GM12873 (cell line): ENCODE measurements around the gene SIRT3.
"Not testable (repeated sequence)": the region's sequence is repeated elsewhere in the genome, so short reads cannot be mapped to it uniquely, and the experiment has no call there.

Experiments
- TF ChIP-seq, protein P1 (sequence below): IDR thresholded peaks from 2 replicates; pipeline ENCODE4 v1.5.1; 2012; ENCODE audit warnings: low read depth, mild to moderate bottlenecking, moderate library complexity, low read length, control low read depth; ENCODE audit not compliant: insufficient read depth; ENCODE audit errors: missing control alignments

The SIRT3 gene

DNA sequence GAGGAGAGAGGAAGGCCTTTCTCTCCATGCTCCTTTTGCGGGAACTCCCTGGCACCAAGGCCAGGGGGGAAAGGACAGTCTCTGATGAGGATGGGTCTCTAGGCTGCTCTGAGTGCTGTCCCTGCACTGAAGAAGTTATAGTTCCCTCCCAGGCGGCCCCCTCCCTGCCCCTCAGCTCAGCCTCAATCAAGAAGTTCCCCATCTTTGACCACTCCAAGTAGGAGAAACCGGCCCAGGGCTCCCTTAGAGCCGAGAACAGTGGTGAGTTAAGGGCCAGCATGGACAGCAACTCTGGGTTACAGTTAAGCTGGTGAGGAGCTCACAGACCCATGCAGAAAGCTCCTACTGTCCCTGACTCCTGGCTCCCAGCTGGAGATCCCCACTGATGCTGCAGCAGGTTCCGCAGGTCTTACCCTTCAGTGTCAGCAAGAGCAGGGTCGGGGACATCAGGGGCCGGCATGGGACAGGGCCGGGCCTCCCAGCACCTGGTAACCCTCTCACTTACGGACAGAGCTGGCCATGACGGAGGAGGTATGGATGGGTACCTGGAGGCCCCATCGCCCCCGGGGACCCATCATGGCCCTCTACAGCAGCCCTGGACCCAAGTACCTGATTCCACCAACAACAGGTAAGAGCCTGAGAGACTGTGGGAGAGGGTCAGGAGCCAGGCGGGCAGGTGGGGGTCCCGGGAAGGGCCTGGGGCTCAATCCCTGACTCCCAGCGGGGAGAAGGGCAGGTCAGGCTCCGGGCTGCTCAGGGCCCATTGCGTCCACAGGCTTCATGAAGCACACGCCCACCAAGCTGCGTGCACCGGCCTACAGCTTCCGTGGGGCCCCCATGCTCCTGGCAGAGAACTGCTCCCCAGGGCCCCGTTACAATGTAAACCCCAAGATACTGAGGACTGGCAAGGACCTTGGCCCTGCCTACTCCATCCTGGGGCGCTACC is 39.1 kb downstream of the SIRT3 start:
- TF ChIP-seq, protein P1, sequence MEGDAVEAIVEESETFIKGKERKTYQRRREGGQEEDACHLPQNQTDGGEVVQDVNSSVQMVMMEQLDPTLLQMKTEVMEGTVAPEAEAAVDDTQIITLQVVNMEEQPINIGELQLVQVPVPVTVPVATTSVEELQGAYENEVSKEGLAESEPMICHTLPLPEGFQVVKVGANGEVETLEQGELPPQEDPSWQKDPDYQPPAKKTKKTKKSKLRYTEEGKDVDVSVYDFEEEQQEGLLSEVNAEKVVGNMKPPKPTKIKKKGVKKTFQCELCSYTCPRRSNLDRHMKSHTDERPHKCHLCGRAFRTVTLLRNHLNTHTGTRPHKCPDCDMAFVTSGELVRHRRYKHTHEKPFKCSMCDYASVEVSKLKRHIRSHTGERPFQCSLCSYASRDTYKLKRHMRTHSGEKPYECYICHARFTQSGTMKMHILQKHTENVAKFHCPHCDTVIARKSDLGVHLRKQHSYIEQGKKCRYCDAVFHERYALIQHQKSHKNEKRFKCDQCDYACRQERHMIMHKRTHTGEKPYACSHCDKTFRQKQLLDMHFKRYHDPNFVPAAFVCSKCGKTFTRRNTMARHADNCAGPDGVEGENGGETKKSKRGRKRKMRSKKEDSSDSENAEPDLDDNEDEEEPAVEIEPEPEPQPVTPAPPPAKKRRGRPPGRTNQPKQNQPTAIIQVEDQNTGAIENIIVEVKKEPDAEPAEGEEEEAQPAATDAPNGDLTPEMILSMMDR = no peak

DNA sequence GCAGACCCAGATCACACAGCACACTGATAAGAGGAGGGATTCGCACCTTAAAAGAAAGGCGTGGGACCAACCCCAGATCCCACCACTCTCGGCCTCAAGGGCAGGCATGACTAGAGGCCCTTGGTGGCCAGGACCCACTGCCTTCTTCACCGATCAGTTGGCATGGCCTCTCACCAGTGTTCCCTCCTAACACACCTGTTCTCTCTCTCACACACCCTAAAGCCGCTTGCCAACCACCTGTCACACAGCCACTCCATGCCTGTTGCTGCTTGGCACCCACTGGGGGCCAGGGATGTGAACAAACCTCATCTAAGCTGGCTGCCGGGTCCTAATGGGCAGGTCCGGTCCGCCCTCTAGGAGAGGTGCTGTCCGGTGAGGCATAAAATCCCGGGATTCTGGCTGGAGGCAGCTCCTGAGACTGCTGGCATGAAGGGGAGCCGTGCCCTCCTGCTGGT is 43.4 kb downstream of the SIRT3 start, which contains the start of gene SCGB1C1:
Gene SCGB1C1 (plus strand): TSS at position 405 of the 455 bp plus-strand sequence. CDS start 22 bp downstream, at position 427.
- TF ChIP-seq, protein P1 = not testable (repeated sequence)

DNA sequence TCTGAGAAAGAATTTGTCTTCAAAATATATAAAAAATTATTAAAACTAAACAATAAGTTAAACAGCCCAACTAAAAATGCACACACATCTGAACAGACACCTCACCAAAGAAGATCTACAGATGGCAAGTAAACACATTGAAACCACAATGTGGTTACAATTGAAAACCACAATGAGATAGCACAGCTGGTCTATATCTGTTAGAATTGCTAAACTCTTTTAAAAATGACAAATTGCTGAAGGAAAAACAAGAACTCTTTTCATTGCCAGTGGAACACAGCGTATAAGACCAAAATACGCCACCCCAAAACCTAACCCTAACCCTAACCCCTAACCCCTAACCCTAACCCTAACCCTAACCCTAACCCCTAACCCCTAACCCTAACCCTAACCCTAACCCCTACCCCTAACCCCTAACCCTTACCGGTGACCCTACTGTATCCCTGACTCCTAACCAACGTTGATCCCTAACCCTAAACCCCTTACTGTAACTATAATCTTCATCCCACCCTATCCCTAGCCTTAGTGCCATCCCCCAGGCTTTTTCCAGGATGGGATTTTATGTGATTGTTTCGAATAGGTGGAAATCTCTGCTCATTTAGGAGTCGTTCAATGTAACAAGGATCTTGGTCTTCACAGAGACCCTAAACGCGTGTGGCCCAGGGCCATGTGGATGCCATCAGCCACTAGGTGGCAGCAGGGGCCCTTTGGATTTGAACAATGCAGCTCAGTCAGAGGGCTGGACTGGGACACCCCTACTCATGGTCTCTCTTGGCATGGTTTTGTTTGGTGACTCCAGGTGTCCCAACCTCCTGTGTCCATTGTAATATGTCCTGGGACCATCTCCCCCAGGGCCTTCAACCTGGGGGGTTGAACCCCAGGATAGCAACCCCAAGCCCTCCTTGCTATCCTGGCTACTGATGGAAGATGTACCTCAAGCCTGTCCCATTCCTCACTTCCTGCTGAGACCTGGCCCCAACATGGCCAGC is 44.4 kb downstream of the SIRT3 start:
- TF ChIP-seq, protein P1 = peak; percentile 47

DNA sequence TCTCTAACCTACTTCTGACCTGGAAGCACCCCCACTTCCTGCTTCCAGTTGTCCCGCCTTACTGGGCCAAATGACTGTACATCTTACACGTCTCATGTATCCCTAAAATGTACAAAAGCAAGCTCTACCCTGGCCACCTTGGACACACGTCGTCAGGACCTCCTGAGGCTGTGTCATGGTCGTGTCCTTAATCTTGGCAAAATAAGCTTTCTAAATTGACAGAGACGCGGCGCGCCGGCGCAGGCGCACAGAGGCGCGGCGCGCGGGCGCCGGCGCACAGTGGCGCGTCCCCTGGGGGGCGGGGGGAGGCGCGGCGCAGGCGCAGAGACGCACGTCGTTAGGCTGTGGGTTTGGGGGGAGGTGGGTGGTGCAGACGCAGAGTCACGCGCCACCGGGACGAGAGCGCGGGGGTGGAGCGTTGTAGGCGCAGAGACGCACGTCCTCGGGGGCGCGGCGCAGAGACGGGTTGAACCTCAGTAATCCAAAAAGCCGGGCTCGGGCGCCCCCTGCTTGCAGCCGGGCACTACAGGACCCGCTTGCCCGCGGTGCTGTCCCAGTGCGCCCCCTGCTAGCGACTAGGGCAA is 46.9 kb downstream of the SIRT3 start:
- TF ChIP-seq, protein P1 = peak; percentile 25
